GM21825 (cell line): ENCODE results near the gene KDM4B.
"Not testable (repeated sequence)": the region's sequence is repeated elsewhere in the genome, so short reads cannot be mapped to it uniquely, and the experiment has no call there.

Experiments
- ATAC-seq: cut with Tn5 transposase; IDR thresholded peaks from one replicate; pipeline ENCODE4 v1.9.1; 2021; ENCODE audit warnings: mild to moderate bottlenecking, moderate library complexity; ENCODE audit not compliant: unreplicated experiment

KDM4B gene

GRCh38 chr19:5160158-5160795, 191.4 kb downstream of the KDM4B start:
- ATAC-seq, result not testable (repeated sequence)

- not testable (repeated sequence) for ATAC-seq
Observed at GRCh38 chr19:5164845-5165696, 196.2 kb downstream of the KDM4B start.

DNA sequence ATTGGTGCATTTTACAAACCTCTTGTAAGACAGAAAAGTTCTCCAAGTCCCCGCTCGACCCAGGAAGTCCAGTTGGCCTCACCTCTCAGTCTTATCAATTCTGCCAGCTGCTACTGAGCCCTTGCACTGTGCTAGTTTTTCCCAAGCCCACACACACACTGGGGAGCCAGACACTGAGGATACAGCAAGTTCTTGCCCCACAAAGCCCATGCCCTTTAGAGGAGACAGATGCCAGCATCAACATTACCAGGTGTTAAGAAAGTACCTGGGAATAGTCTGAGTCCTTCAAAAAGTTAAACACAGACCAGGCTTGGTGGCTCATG, 196.7 kb downstream of the KDM4B start:
- no peak for ATAC-seq

DNA sequence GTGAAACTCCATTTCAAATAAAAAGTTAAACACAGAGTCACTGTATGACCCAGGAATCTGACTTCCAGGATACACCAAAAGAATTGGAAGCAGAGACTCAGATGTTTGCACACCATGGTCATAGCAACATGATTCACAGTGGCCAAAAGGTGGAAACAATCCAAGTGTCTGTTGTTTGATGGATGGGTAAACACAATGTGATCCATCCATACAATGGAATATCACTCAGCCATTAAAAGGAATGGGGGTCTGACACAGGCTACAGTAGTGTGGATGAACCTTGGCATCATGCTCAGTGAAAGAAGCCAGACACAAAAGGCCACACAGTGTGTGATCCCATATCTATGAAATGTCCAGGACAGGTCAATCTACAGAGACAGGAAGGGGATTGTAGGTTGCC, 197.3 kb downstream of the KDM4B start:
- ATAC-seq, result no peak

DNA sequence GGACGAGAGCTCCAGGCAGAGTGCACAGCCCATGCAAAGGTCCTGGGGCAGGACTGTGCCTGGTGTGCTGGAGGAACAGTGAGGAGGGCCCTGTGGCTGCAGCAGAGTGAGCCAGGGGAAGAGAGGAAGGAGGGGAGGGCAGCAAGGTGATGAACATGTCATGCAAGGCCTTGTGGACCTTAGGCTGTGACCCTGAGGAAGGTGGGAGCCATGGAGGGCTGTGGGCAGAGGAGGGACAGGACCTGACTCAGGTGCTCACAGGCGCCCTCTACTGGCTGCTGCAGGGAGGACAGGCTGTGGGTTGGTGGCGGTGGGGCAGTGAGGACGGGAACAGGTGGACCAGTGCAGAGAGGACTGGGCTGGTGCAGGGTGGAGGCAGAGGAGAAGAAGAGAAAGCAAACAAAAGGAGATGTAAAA, 201.4 kb downstream of the KDM4B start:
- no peak for ATAC-seq

- ATAC-seq, result no peak
Observed at GRCh38 chr19:5171711-5172110, 202.8 kb downstream of the KDM4B start.

GRCh38 chr19:5172859-5173630, 204.1 kb downstream of the KDM4B start:
- ATAC-seq, result no peak

GRCh38 chr19:5173993-5174392, 205.1 kb downstream of the KDM4B start:
- no peak for ATAC-seq

DNA sequence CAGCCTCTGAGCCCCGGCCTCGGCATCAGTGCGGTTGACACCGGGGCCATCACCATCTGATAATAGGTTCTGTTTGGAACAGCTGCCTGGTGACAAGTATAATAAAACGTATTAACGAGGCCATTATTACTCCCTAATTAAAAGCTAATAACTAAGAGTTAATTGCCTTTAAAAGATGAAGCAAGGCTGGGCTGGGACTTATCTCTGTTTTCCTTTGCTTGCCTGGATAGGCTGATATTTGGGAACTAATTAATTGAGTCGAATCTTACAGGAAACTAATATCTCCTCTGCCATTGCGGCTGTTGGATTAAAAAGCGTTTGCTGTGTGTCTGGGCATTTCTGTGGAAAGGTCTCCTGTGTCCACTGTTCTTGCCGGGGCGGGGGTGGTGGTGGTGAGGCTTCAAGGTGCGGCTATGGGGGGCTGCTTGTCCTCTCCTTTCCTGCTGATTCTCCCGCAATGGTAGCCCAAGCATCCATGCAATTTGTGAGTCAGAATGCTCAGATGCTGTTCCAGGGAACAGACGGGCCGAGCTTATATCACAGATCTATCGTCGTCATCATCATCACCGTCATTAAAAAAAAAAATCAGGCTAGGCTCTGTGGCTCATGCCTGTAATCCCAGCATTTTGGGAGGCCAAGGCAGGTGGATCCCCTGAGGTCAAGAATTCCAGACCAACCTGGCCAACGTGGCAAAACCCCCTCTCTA, 209.0 kb downstream of the KDM4B start:
- no peak for ATAC-seq

GRCh38 chr19:5178841-5179240, 209.9 kb downstream of the KDM4B start:
- no peak for ATAC-seq

DNA sequence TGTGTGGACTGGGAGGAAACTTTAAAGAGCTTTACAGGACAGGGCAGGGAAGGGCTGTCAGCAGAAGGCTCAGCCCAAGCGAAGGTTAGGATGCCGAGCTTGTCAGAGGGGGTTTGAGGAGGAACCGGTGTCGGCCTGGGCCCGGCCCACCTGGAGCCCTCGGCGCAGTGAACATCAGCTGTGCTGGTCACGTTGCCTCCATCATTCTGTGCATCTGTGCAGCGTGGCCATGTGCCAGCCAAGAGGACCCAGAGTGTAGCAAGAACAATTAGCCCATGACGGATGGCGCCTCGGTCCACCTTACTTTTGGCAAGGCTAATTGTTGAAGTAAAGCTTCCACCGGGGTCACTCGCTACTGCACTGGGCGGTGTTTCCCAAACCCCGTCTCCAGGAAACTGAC, 210.3 kb downstream of the KDM4B start:
- no peak for ATAC-seq

GRCh38 chr19:5181329-5181728, 212.4 kb downstream of the KDM4B start:
- ATAC-seq, result no peak

DNA sequence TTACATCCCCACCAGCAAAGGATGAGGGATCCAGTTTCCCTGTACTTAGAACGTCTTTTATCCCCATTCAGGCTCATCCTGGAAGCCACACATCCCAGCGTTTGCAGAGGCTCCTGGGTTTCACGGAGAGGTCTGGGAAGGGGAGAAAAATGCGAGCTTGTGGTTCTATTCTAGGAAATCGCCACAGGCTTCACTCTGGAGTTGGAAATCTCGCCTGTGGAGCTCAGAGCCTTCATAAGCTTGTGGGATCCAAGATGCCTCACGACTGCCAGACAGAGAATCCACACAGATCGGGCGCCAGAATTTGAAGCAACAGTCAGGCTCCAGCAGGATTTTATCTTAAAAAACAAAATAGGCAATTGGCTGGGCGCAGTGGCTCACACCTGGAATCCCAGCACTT, 213.8 kb downstream of the KDM4B start:
- ATAC-seq, result no peak

GRCh38 chr19:5183616-5184015, 214.7 kb downstream of the KDM4B start:
- no peak for ATAC-seq

DNA sequence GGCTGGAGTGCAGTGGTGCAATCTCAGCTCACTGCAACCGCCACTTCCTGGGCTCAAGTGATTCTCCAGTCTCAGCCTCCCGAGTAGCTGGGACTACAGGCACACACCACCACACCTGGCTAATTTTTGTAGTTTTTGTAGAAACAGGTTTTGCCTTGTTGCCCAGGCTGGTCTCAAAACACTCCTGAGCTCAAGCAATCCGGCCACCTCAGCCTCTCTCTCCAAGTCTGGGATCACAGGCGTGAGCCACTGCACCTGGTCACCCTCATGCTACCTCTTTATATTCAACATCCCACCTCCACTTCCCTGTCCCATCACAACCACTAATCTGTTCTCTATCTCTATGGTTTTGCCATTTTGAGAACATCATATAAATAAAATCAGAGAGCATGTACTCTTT, 216.0 kb downstream of the KDM4B start:
- no peak for ATAC-seq

- no peak for ATAC-seq
Observed at GRCh38 chr19:5186293-5187050, 217.6 kb downstream of the KDM4B start.

- no peak for ATAC-seq
Observed at GRCh38 chr19:5188548-5189317, 219.8 kb downstream of the KDM4B start.

DNA sequence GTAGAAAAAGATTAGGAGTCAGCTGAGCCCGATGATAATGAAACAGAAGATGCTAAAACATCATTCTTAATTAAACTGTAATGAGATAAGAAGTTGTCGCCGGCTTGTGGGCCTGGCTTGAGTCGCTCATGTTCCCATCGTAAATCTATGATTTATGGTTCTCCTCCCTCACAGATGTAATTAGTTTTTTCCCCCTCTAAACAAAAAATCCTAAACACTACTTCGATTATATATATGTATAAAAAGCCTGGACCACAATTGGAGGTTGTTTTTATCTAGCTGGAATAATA, 220.3 kb downstream of the KDM4B start:
- no peak for ATAC-seq

- ATAC-seq, result no peak
Observed at GRCh38 chr19:5191091-5191490, 222.2 kb downstream of the KDM4B start.

- no peak for ATAC-seq
Observed at GRCh38 chr19:5192568-5192967, 223.7 kb downstream of the KDM4B start.
